Keratinocyte (primary cell): ENCODE data around the gene ABCG1.
A peak's percentile ranks its signal among the peaks of the same experiment; 100 is the strongest.

Experiments
- EZH2 ChIP-seq: IDR thresholded peaks from one replicate; pipeline ENCODE4 v1.6.1; 2012; ENCODE audit warnings: inconsistent platforms, mild to moderate bottlenecking, low read length, moderate library complexity
- TF ChIP-seq, protein P1 (sequence below), 3 experiments: IDR thresholded peaks in 1 of 3; conservative IDR thresholded peaks in 1 of 3; optimal IDR thresholded peaks in 1 of 3; 2 replicates in 2 of 3; 3 replicates in 1 of 3; pipeline versions ENCODE3 to v1.5.1; 2011; ENCODE audit warnings: low read length in 3 of 3, mild to moderate bottlenecking in 3 of 3, moderate library complexity in 2 of 3, control low read depth in 1 of 3, inconsistent platforms in 1 of 3; ENCODE audit not compliant: insufficient read depth in 2 of 3; ENCODE audit errors: extremely low read depth in 1 of 3

GRCh38 chr21:42258885-42259407 is 40.0 kb downstream of the ABCG1 start:
- TF ChIP-seq, protein P1, sequence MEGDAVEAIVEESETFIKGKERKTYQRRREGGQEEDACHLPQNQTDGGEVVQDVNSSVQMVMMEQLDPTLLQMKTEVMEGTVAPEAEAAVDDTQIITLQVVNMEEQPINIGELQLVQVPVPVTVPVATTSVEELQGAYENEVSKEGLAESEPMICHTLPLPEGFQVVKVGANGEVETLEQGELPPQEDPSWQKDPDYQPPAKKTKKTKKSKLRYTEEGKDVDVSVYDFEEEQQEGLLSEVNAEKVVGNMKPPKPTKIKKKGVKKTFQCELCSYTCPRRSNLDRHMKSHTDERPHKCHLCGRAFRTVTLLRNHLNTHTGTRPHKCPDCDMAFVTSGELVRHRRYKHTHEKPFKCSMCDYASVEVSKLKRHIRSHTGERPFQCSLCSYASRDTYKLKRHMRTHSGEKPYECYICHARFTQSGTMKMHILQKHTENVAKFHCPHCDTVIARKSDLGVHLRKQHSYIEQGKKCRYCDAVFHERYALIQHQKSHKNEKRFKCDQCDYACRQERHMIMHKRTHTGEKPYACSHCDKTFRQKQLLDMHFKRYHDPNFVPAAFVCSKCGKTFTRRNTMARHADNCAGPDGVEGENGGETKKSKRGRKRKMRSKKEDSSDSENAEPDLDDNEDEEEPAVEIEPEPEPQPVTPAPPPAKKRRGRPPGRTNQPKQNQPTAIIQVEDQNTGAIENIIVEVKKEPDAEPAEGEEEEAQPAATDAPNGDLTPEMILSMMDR (optimal IDR thresholded peaks at IDR 0.05 in 1 of 3, IDR thresholded peaks at IDR 0.05 in 1 of 3, conservative IDR thresholded peaks at IDR 0.05 in 1 of 3; ENCODE audit: extremely low read depth in 1 of 3, insufficient read depth in 2 of 3, low read length in 3 of 3): peak in 1 of 3 experiments; percentile 6
- no peak for TF ChIP-seq EZH2
